ENCODE measurements around the gene RERG. TPM values are rescaled to one million over a fixed set of nuclear protein-coding genes. Genes with fewer than 3 reads are reported as not detected.

The RERG gene
- total RNA-seq, 1 experiment from 2014 or later = not detected

- DNase-seq (ENCODE audit: extremely low read depth, low read depth) = no peak
These were observed 1.0 kb upstream of the RERG start for GRCh38 chr12:15222219-15222618.

- no peak for DNase-seq (ENCODE audit: extremely low read depth, low read depth)
These were observed 766 bp downstream of the RERG start for GRCh38 chr12:15220451-15220850.

- DNase-seq (ENCODE audit: extremely low read depth, low read depth) = no peak
These were observed 2.4 kb downstream of the RERG start for GRCh38 chr12:15218794-15219193.

- DNase-seq (ENCODE audit: extremely low read depth, low read depth) = no peak
These were observed 5.0 kb downstream of the RERG start for GRCh38 chr12:15216036-15216889.

GRCh38 chr12:15214851-15215601 lies 6.2 kb downstream of the RERG start:
- DNase-seq (ENCODE audit: extremely low read depth, low read depth) = no peak

- no peak for DNase-seq (ENCODE audit: extremely low read depth, low read depth)
These were observed 8.3 kb downstream of the RERG start for GRCh38 chr12:15212930-15213329.

- DNase-seq (ENCODE audit: extremely low read depth, low read depth) = no peak
These were observed 11.4 kb downstream of the RERG start for GRCh38 chr12:15209782-15210181.

GRCh38 chr12:15208871-15209656 lies 12.2 kb downstream of the RERG start:
- DNase-seq (ENCODE audit: extremely low read depth, low read depth) = no peak

GRCh38 chr12:15208140-15208539 lies 13.1 kb downstream of the RERG start:
- no peak for DNase-seq (ENCODE audit: extremely low read depth, low read depth)

- no peak for DNase-seq (ENCODE audit: extremely low read depth, low read depth)
These were observed 14.3 kb downstream of the RERG start for GRCh38 chr12:15206831-15207389.

GRCh38 chr12:15206338-15206737 lies 14.9 kb downstream of the RERG start:
- DNase-seq (ENCODE audit: extremely low read depth, low read depth) = no peak

- no peak for DNase-seq (ENCODE audit: extremely low read depth, low read depth)
These were observed 15.7 kb downstream of the RERG start for GRCh38 chr12:15205341-15206010.

- DNase-seq (ENCODE audit: extremely low read depth, low read depth) = no peak
These were observed 19.8 kb downstream of the RERG start for GRCh38 chr12:15201456-15201855.

- no peak for DNase-seq (ENCODE audit: extremely low read depth, low read depth)
These were observed 20.2 kb downstream of the RERG start for GRCh38 chr12:15201056-15201455.

GRCh38 chr12:15200641-15201040 lies 20.6 kb downstream of the RERG start:
- DNase-seq (ENCODE audit: extremely low read depth, low read depth) = no peak

- no peak for DNase-seq (ENCODE audit: extremely low read depth, low read depth)
These were observed 21.3 kb downstream of the RERG start for GRCh38 chr12:15199930-15200329.

- DNase-seq (ENCODE audit: extremely low read depth, low read depth) = no peak
These were observed 24.3 kb downstream of the RERG start for GRCh38 chr12:15196678-15197505.

- DNase-seq (ENCODE audit: extremely low read depth, low read depth) = no peak
These were observed 25.0 kb downstream of the RERG start for GRCh38 chr12:15196221-15196620.
